Measurements from ENCODE around the gene SPRR4. TPM values are rescaled to one million over a fixed set of nuclear protein-coding genes. Genes with fewer than 3 reads are reported as not detected.

The SPRR4 gene
- total RNA-seq, 1 experiment from 2014 or later, result not detected

Other genes with a start within 250 kb of the SPRR4 start
- gene KPRP, start 212.6 kb upstream of the SPRR4 start, total RNA-seq (2022), result not detected in 2 replicates
- gene LCE1F, start 195.5 kb upstream of the SPRR4 start, total RNA-seq (2022), result not detected in 2 replicates
- not detected in 2 replicates for gene LCE1E, start 184.4 kb upstream of the SPRR4 start, total RNA-seq (2022)
- gene LCE1D, start 173.9 kb upstream of the SPRR4 start, total RNA-seq (2022), result not detected in 2 replicates
- not detected in 2 replicates for gene LCE1C, start 164.0 kb upstream of the SPRR4 start, total RNA-seq (2022)
- not detected in 2 replicates for gene LCE1B, start 158.7 kb upstream of the SPRR4 start, total RNA-seq (2022)
- not detected in 2 replicates for gene LCE1A, start 143.2 kb upstream of the SPRR4 start, total RNA-seq (2022)
- not detected in 2 replicates for gene LCE6A, start 127.8 kb upstream of the SPRR4 start, total RNA-seq (2022)
- gene LCE7A, start 110.7 kb upstream of the SPRR4 start, total RNA-seq (2022), result not detected in 2 replicates
- not detected in 2 replicates for gene SMCP, start 92.3 kb upstream of the SPRR4 start, total RNA-seq (2022)
- gene IVL, start 62.1 kb upstream of the SPRR4 start, total RNA-seq (2022), result not detected in 2 replicates
- gene SPRR5, start 23.4 kb upstream of the SPRR4 start, total RNA-seq (2022), result not detected in 2 replicates
- not detected in 2 replicates for gene SPRR1A, start 13.4 kb downstream of the SPRR4 start, total RNA-seq (2022)
- gene SPRR3, start 31.1 kb downstream of the SPRR4 start, total RNA-seq (2022), result 0.70 and 1.0 TPM in 2 replicates
- not detected in 2 replicates for gene SPRR1B, start 60.6 kb downstream of the SPRR4 start, total RNA-seq (2022)
- gene SPRR2D, start 70.5 kb downstream of the SPRR4 start, total RNA-seq (2022), result not detected in 2 replicates
- gene SPRR2A, start 86.9 kb downstream of the SPRR4 start, total RNA-seq (2022), result not detected in 2 replicates
- not detected in 2 replicates for gene SPRR2B, start 101.0 kb downstream of the SPRR4 start, total RNA-seq (2022)
- not detected in 2 replicates for gene SPRR2E, start 123.9 kb downstream of the SPRR4 start, total RNA-seq (2022)
- gene SPRR2F, start 142.9 kb downstream of the SPRR4 start, total RNA-seq (2022), result not detected in 2 replicates
- gene SPRR2G, start 180.2 kb downstream of the SPRR4 start, total RNA-seq (2022), result not detected in 2 replicates
- not detected in 2 replicates for gene LELP1, start 232.8 kb downstream of the SPRR4 start, total RNA-seq (2022)
- gene PRR9, start 246.9 kb downstream of the SPRR4 start, total RNA-seq (2022), result 0.88 TPM in 1 of 2 replicates, not detected in the other

All from Caco-2 (cell line).